PC-9 (cell line): ENCODE results near the gene ENPP7. TPM values are rescaled to one million over a fixed set of nuclear protein-coding genes. Genes with fewer than 3 reads are reported as not detected.
A peak's percentile ranks its signal among the peaks of the same experiment; 100 is the strongest.

ENCODE experiments used
- BruUV-seq: library from RNA; stranded (reverse); fragments of 400-500 nt; replicated peaks from 2 replicates; lab custom pipeline; 2021; lab: Mats Ljungman, UMichigan
- CTCF ChIA-PET: fragments of 300-600 bp; sonication (Branson Sonifier 250); formaldehyde crosslinking; loops from one replicate; lab custom pipeline; 2022; ENCODE audit warnings: antibody characterized with exemption; lab: Charles Lee
- POLR2A ChIA-PET: fragments of 300-600 bp; sonication (Branson Sonifier 250); formaldehyde crosslinking; loops from one replicate; lab custom pipeline; 2022; ENCODE audit warnings: antibody characterized with exemption; ENCODE audit not compliant: unreplicated experiment; lab: Charles Lee
- DNase-seq, 2 experiments: peaks; one replicate each; pipeline versions ENCODE4 v3.0.0 to v3.0.0-alpha.2; 2015 to 2022; ENCODE audit warnings: mixed read lengths in 1 of 2
- H2AFZ ChIP-seq: fragments of 200-600 bp; sonication (generic); 2 replicates; pipeline ENCODE4 v1.8.1; 2017; ENCODE audit warnings: antibody characterized with exemption
- H3F3A ChIP-seq: fragments of 200-600 bp; sonication (generic); 2 replicates; pipeline ENCODE4 v1.8.1; 2017; ENCODE audit warnings: antibody characterized with exemption, mild to moderate bottlenecking, low read depth; ENCODE audit not compliant: insufficient read depth
- H3K27ac ChIP-seq: fragments of 200-600 bp; sonication (generic); 2 replicates; pipeline ENCODE4 v1.6.1; 2016; ENCODE audit warnings: mixed run types
- H3K27me3 ChIP-seq: fragments of 200-600 bp; sonication (generic); 2 replicates; pipeline ENCODE4 v1.6.1; 2016; ENCODE audit warnings: low read depth, mixed run types; ENCODE audit not compliant: insufficient read depth
- H3K36me3 ChIP-seq: fragments of 200-600 bp; sonication (generic); 2 replicates; pipeline ENCODE4 v1.6.1; 2016; ENCODE audit warnings: low read depth, mixed run types
- H3K4me1 ChIP-seq: fragments of 200-600 bp; sonication (generic); replicated peaks from 2 replicates; pipeline ENCODE4 v1.6.1; 2016; ENCODE audit warnings: mixed run types; ENCODE audit not compliant: insufficient read depth
- H3K4me2 ChIP-seq: fragments of 200-600 bp; sonication (generic); 2 replicates; pipeline ENCODE4 v1.6.1; 2017; ENCODE audit warnings: mixed run types
- H3K4me3 ChIP-seq: fragments of 200-600 bp; sonication (generic); 2 replicates; pipeline ENCODE4 v1.6.1; 2016; ENCODE audit warnings: mixed run types
- H3K79me2 ChIP-seq: fragments of 200-600 bp; sonication (generic); 2 replicates; pipeline ENCODE4 v1.6.1; 2017; ENCODE audit warnings: low read depth, mixed run types
- H3K9me2 ChIP-seq: fragments of 200-600 bp; sonication (generic); 2 replicates; pipeline ENCODE4 v1.8.1; 2017; ENCODE audit warnings: mild to moderate bottlenecking; ENCODE audit not compliant: insufficient read depth
- H3K9me3 ChIP-seq: fragments of 200-600 bp; sonication (generic); 2 replicates; pipeline ENCODE4 v1.8.1; 2016; ENCODE audit warnings: low read depth; ENCODE audit not compliant: insufficient read depth
- H4K20me1 ChIP-seq: fragments of 200-600 bp; sonication (generic); 2 replicates; pipeline ENCODE4 v1.8.1; 2017; ENCODE audit not compliant: insufficient read depth
- EZH2 ChIP-seq: fragments of 200-600 bp; sonication (generic); IDR thresholded peaks from 2 replicates; pipeline ENCODE4 v1.8.0; 2017; ENCODE audit warnings: antibody characterized with exemption, low read depth
- intact Hi-C: fragments of 100-400 bp; cut with micrococcal nuclease; formaldehyde crosslinking; loops from one replicate; pipeline ENCODE4 v1.10.0; 2022; ENCODE audit not compliant: unreplicated experiment
- total RNA-seq: library from RNA; stranded (reverse); gene quantifications from 2 replicates; pipeline ENCODE4 v1.2.3, GENCODE V29; 2021
- TF ChIP-seq, protein P1 (sequence below): fragments of 200-600 bp; sonication (generic); conservative IDR thresholded peaks from 2 replicates; pipeline ENCODE4 v1.6.1; 2017; ENCODE audit warnings: mixed run types, antibody characterized with exemption, mild to moderate bottlenecking, moderate library complexity

The ENPP7 gene
- total RNA-seq, 1 experiment from 2014 or later = not detected

DNA sequence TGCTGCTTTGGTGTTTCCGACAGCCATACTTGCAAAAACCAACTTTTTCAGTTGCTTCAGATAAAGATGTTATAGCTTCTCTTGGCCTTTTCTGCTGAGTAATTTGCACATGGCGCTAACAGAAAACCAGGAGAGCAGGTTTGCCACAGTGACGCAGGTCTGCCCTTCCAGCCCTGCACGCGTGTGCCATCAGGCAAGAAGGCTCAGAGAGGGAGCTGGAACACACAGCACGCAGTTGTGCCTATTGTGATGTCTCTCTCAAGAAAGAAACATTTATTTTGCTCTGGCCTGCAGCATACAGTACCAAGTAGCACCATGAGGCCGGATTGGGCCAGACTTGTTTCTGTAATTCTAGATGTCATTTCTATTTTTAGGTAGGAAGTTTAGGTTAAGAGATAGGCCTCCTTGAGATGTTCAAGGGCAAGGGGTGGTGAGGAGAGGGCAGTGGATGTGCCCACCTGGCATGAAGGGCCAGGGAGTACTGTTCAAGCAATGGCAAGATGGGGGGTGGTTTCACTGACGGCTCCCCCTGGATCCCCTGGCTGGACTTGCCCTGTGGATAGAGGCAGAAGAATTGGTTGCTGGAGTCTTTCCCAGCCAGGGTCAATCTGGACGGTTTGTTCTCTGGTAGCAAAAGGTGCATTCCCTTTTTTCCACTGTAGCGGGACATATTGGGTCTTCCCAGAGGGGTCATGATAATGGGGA, 49.1 kb downstream of the ENPP7 start:
- intact Hi-C loops = no loop called here
- peak overlapping the region; percentile 87; the same call in 1 of the 2 replicates for H3K4me2 ChIP-seq
- CTCF ChIA-PET = interaction anchor here (0.5 to 1.2 kb wide), 2 partner anchors 66 to 183 kb away, joined by 4 to 5 read pairs; no protein-coding TSS in a partner anchor

DNA sequence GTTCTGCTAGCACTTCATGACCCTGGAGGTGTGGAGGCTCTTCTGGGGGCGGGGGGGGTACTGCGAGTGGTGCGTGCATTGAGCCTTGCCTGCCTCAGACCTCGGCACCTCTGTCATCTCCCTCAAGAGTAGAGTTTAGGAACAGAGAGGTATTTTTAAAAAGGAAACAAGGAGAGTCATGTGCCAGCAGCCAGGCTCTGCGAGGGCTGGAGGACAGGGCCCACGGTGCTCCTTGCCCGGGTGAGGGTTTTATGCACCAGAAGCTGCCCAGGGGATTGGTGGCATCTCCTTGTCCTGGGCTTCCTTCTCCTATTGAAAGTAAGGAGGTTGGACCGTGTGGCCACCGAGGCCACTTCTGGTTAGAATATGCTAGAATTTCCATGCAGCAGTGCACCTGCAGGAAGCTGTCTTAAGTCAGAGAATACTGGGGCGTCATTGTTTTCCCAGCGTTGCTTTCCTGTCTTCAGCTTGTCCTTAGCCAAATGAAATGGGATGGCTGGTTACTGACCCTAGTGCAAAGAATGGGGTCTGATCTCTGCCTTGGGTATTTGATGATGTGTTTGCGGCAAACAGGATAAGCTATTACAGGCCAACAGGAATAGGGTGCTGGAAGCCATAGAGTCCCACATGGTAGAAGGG, 50.4 kb downstream of the ENPP7 start:
- Histone ChIP-seq H3F3A (peaks cover 7% of the 10 kb centered on the region; the same call in 1 of the 2 replicates), H3K79me2 (peaks cover 16% of the 10 kb centered on the region; the same call in 1 of the 2 replicates), H3K4me2 (no peak overlapping the region), H3K27me3 (no peaks in the 10 kb centered on the region), H3K27ac (no peak overlapping the region), H3K4me1 (peaks cover 19% of the 10 kb centered on the region), H3K36me3 (no peaks in the 10 kb centered on the region), H3K9me3 (no peaks in the 10 kb centered on the region), H3K4me3 (no peak overlapping the region), H3K9me2 (no peaks in the 10 kb centered on the region), H2AFZ (no peak overlapping the region), H4K20me1 (no peaks in the 10 kb centered on the region)
- CTCF ChIA-PET = no interaction called here
- POLR2A ChIA-PET = interaction anchor here (0.8 kb wide), 1 partner anchor 644 kb away, joined by 5 read pairs; no protein-coding TSS in a partner anchor
- DNase-seq = no peak
- intact Hi-C loops = no loop called here
- no peak for TF ChIP-seq EZH2
- TF ChIP-seq, protein P1, sequence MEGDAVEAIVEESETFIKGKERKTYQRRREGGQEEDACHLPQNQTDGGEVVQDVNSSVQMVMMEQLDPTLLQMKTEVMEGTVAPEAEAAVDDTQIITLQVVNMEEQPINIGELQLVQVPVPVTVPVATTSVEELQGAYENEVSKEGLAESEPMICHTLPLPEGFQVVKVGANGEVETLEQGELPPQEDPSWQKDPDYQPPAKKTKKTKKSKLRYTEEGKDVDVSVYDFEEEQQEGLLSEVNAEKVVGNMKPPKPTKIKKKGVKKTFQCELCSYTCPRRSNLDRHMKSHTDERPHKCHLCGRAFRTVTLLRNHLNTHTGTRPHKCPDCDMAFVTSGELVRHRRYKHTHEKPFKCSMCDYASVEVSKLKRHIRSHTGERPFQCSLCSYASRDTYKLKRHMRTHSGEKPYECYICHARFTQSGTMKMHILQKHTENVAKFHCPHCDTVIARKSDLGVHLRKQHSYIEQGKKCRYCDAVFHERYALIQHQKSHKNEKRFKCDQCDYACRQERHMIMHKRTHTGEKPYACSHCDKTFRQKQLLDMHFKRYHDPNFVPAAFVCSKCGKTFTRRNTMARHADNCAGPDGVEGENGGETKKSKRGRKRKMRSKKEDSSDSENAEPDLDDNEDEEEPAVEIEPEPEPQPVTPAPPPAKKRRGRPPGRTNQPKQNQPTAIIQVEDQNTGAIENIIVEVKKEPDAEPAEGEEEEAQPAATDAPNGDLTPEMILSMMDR = no peak
- no TSS peak for BruUV-seq

More for the DNA sequence above, 49.1 kb downstream of the ENPP7 start:
- TF ChIP-seq EZH2 = no peak
- TF ChIP-seq, protein P1 = no peak
- Histone ChIP-seq H4K20me1 (no peaks in the 10 kb centered on the region), H3F3A (peaks cover 7% of the 10 kb centered on the region; the same call in 1 of the 2 replicates), H3K27me3 (no peaks in the 10 kb centered on the region), H3K9me2 (no peaks in the 10 kb centered on the region), H3K9me3 (no peaks in the 10 kb centered on the region), H3K36me3 (no peaks in the 10 kb centered on the region), H3K4me3 (no peak overlapping the region), H3K4me1 (peaks cover 19% of the 10 kb centered on the region), H3K27ac (no peak overlapping the region), H2AFZ (no peak overlapping the region), H3K79me2 (peaks cover 16% of the 10 kb centered on the region; the same call in 1 of the 2 replicates)
- BruUV-seq = no TSS peak
- POLR2A ChIA-PET = no interaction called here
- DNase-seq = no peak

DNA sequence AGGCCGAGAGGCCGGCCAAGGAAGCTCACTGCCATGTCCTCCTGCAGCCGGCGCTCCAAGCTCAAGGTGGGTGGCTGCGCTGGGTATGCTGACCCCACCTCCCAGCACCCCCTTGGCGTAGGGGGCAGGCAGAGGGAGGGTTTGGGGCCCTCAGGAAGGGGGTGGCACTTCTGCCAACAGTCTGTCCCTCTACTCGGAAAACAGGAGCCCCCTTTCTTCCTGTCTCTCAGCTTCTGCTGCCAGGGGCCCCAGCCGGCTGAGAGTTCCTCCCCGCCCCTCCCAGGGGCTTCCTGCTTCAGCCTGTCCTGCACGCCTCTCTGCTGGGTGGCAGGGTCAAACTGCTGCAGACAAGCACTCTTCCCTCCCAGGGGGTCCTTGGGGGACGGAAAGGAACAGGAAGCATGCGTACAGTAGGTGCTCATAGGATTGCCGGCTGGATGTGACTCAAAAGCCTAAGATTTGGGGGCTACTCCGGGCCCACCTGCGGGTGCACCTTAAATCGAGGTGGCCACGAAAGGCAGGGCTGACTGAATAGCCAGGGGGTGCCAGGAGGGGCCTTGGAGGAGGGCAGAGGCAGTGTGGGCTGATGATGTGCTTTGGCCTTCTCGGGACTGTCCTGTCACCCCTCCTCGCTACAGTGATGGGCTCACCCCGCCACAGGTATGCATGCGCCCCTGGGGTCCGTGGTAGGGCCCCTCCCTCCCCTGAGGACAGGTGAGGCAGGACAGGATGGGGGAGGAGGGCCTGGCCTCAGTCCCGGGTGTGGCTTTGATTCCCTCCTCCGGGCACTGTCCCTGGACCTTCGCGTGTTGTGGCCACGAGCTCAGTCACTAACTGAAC, 51.2 kb downstream of the ENPP7 start:
- peaks cover 13% of the 10 kb centered on the region for H3K4me1 ChIP-seq
- no peaks in the 10 kb centered on the region for H3K27me3 ChIP-seq
- TF ChIP-seq EZH2 = no peak
- TF ChIP-seq, protein P1 = no peak
- no peak overlapping the region for H3K4me2 ChIP-seq
- H3K27ac ChIP-seq = no peak overlapping the region
- no peaks in the 10 kb centered on the region for H3K9me3 ChIP-seq
- ChIA-PET CTCF (no interaction called here), POLR2A (interaction anchor here (0.8 kb wide), 1 partner anchor 643 kb away, joined by 5 read pairs; no protein-coding TSS in a partner anchor)
- no peaks in the 10 kb centered on the region for H3K36me3 ChIP-seq
- H3F3A ChIP-seq = peaks cover 2% of the 10 kb centered on the region; the same call in 1 of the 2 replicates
- H2AFZ ChIP-seq = no peak overlapping the region
- H3K4me3 ChIP-seq = no peak overlapping the region
- H4K20me1 ChIP-seq = no peaks in the 10 kb centered on the region
- H3K79me2 ChIP-seq = peaks cover 16% of the 10 kb centered on the region; the same call in 1 of the 2 replicates
- no peaks in the 10 kb centered on the region for H3K9me2 ChIP-seq
- BruUV-seq = no TSS peak
- no peak for DNase-seq
- intact Hi-C loops = no loop called here
